HEK293T (cell line): ENCODE data around the gene PIN4.

ENCODE experiments used
- CTCF ChIA-PET: fragments of 350-600 bp; formaldehyde crosslinking; extraction: SDS; loops from one replicate; lab custom pipeline; 2021; ENCODE audit warnings: antibody characterized with exemption, inconsistent platforms; lab: Yijun Ruan, JAX
- POLR2A ChIA-PET: fragments of 350-600 bp; formaldehyde crosslinking; extraction: SDS; loops from one replicate; lab custom pipeline; 2020; ENCODE audit warnings: antibody characterized with exemption, inconsistent platforms; lab: Yijun Ruan, JAX
- DNase-seq: peaks from one replicate; pipeline ENCODE4 v3.0.0; 2012; ENCODE audit warnings: mixed read lengths; ENCODE audit errors: extremely low spot score
- ARNT ChIP-seq: fragments of 450-650 bp; IDR thresholded peaks from 2 replicates; pipeline ENCODE4 v1.6.1; 2017; ENCODE audit warnings: mild to moderate bottlenecking
- BHLHE40 ChIP-seq: fragments of 450-650 bp; IDR thresholded peaks from 2 replicates; pipeline ENCODE4 v1.6.1; 2016; ENCODE audit warnings: mild to moderate bottlenecking, moderate library complexity, borderline replicate concordance
- CTBP1 ChIP-seq: fragments of 450-650 bp; IDR thresholded peaks from 2 replicates; pipeline ENCODE4 v1.6.1; 2016; ENCODE audit warnings: borderline replicate concordance
- ELF4 ChIP-seq: fragments of 450-650 bp; IDR thresholded peaks from 2 replicates; pipeline ENCODE4 v1.6.1; 2017; ENCODE audit warnings: antibody characterized with exemption
- FOXA1 ChIP-seq: fragments of 450-650 bp; IDR thresholded peaks from 2 replicates; pipeline ENCODE4 v1.6.1; 2016; ENCODE audit warnings: mild to moderate bottlenecking
- FOXK2 ChIP-seq: fragments of 450-650 bp; IDR thresholded peaks from 2 replicates; pipeline ENCODE4 v1.6.1; 2016; ENCODE audit warnings: mild to moderate bottlenecking
- FOXM1 ChIP-seq: fragments of 450-650 bp; IDR thresholded peaks from 2 replicates; pipeline ENCODE4 v1.6.1; 2017; ENCODE audit warnings: mild to moderate bottlenecking, borderline replicate concordance
- HDGF ChIP-seq: fragments of 450-650 bp; IDR thresholded peaks from 2 replicates; pipeline ENCODE4 v1.6.1; 2017; ENCODE audit warnings: antibody characterized with exemption, borderline replicate concordance
- L3MBTL2 ChIP-seq: fragments of 450-650 bp; conservative IDR thresholded peaks from 2 replicates; pipeline ENCODE4 v1.6.1; 2016; ENCODE audit warnings: mild to moderate bottlenecking
- LEF1 ChIP-seq: fragments of 450-650 bp; IDR thresholded peaks from 2 replicates; pipeline ENCODE4 v1.6.1; 2017; ENCODE audit warnings: mild to moderate bottlenecking, borderline replicate concordance
- NFRKB ChIP-seq: fragments of 450-650 bp; IDR thresholded peaks from 2 replicates; pipeline ENCODE4 v1.6.1; 2016; ENCODE audit warnings: mild to moderate bottlenecking, moderate library complexity
- PKNOX1 ChIP-seq: fragments of 450-650 bp; IDR thresholded peaks from 2 replicates; pipeline ENCODE4 v1.6.1; 2016
- SP1 ChIP-seq: fragments of 450-650 bp; IDR thresholded peaks from 2 replicates; pipeline ENCODE4 v1.6.1; 2017
- SUZ12 ChIP-seq: fragments of 450-650 bp; IDR thresholded peaks from 2 replicates; pipeline ENCODE4 v1.6.1; 2016; ENCODE audit warnings: mild to moderate bottlenecking
- TARDBP ChIP-seq: fragments of 450-650 bp; IDR thresholded peaks from 2 replicates; pipeline ENCODE4 v1.6.1; 2016
- ZNF384 ChIP-seq: fragments of 450-650 bp; IDR thresholded peaks from 2 replicates; pipeline ENCODE4 v1.6.1; 2016

PIN4 gene

GRCh38 chrX:72236841-72237240 is 55.3 kb downstream of the PIN4 start:
- ChIA-PET POLR2A (no interaction called here), CTCF (no interaction called here)

GRCh38 chrX:72238183-72238582 is 56.6 kb downstream of the PIN4 start:
- TF ChIP-seq TARDBP (no peak), ARNT (no peak), ELF4 (no peak), CTBP1 (no peak), FOXK2 (no peak), SP1 (no peak)
- POLR2A ChIA-PET = interaction anchor here (0.6 to 1.7 kb wide), 24 partner anchors 8 to 302 kb away, joined by 3 to 24 read pairs (median 4); partner anchors contain the start of genes PIN4, RPS4X and RTL5

More at GRCh38 chrX:72236841-72237240, 55.3 kb downstream of the PIN4 start:
- no peak for DNase-seq
- no peak for TF ChIP-seq CTBP1
- TF ChIP-seq L3MBTL2 = no peak
- TF ChIP-seq NFRKB = no peak
- no peak for TF ChIP-seq FOXM1
- no peak for TF ChIP-seq FOXK2
- TF ChIP-seq ZNF384 = no peak

GRCh38 chrX:72238721-72239475 is 57.3 kb downstream of the PIN4 start, which contains the start of gene ERCC6L:
ERCC6L (minus strand) TSS chrX:72239027; CDS start chrX:72238911, 116 bp downstream.
- CTCF ChIA-PET = no interaction called here
- POLR2A ChIA-PET = interaction anchor here (0.6 to 1.7 kb wide), 24 partner anchors 9 to 301 kb away, joined by 3 to 24 read pairs (median 4); partner anchors contain the start of genes PIN4, RPS4X and RTL5
- TF ChIP-seq SP1 (no peak), ZNF384 (no peak), ARNT (no peak), BHLHE40 (no peak), NFRKB (no peak), TARDBP (no peak), L3MBTL2 (peak; percentile 96), ELF4 (peak; percentile 54; the same call in 1 of the 2 replicates), SUZ12 (no peak), LEF1 (no peak), HDGF (no peak), FOXA1 (no peak), FOXK2 (no peak), FOXM1 (no peak)

More at GRCh38 chrX:72238183-72238582, 56.6 kb downstream of the PIN4 start:
- DNase-seq = no peak
- CTCF ChIA-PET = no interaction called here

GRCh38 chrX:72240976-72241375 is 59.4 kb downstream of the PIN4 start:
- no peak for DNase-seq
- TF ChIP-seq FOXM1 = no peak
- TF ChIP-seq FOXA1 = no peak
- POLR2A ChIA-PET = interaction anchor here (1.2 kb wide), 1 partner anchor 60 kb away, joined by 3 read pairs; no protein-coding TSS in a partner anchor
- CTCF ChIA-PET = interaction anchor here (0.6 kb wide), 1 partner anchor 9 kb away, joined by 4 read pairs; no protein-coding TSS in a partner anchor

More at GRCh38 chrX:72238721-72239475, 57.3 kb downstream of the PIN4 start, which contains the start of gene ERCC6L:
- DNase-seq = peak; percentile 94

GRCh38 chrX:72243472-72243871 is 61.9 kb downstream of the PIN4 start:
- CTCF ChIA-PET = interaction anchor here (0.8 kb wide), 1 partner anchor 44 kb away, joined by 3 read pairs; no protein-coding TSS in a partner anchor
- DNase-seq = no peak
- TF ChIP-seq BHLHE40 (no peak), LEF1 (no peak), FOXA1 (no peak), ELF4 (no peak), HDGF (no peak), L3MBTL2 (no peak), CTBP1 (no peak), NFRKB (no peak), PKNOX1 (no peak)
- POLR2A ChIA-PET = interaction anchor here (0.9 to 6.6 kb wide), 3 partner anchors 27 to 63 kb away, joined by 3 to 37 read pairs (median 4); partner anchors contain the start of gene RPS4X

GRCh38 chrX:72245461-72246089 is 64.0 kb downstream of the PIN4 start:
- CTCF ChIA-PET = interaction anchor here (0.6 to 1.5 kb wide), 8 partner anchors 9 to 294 kb away, joined by 3 to 7 read pairs (median 4); partner anchors contain the start of gene RPS4X
- POLR2A ChIA-PET = interaction anchor here (2.0 to 6.6 kb wide), 2 partner anchors 31 to 64 kb away, joined by 5 to 37 read pairs; partner anchors contain the start of genes PIN4 and RPS4X
- peak; percentile 89 for DNase-seq
- TF ChIP-seq ZNF384 (no peak), PKNOX1 (no peak), TARDBP (no peak), NFRKB (no peak), FOXM1 (no peak)
